Endodermal cell (in vitro differentiated cells): ENCODE results near the gene CCDC34. TPM values are rescaled to one million over a fixed set of nuclear protein-coding genes. Genes with fewer than 3 reads are reported as not detected.
A peak's percentile ranks its signal among the peaks of the same experiment; 100 is the strongest.

Source experiments
- DNase-seq: peaks from one replicate; pipeline ENCODE4 v3.0.0-alpha.2; 2017
- H3K27ac ChIP-seq: 2 replicates; pipeline ENCODE4 v1.5.1; 2013; ENCODE audit warnings: mild to moderate bottlenecking, low read depth, low read length, moderate library complexity
- H3K27me3 ChIP-seq: 2 replicates; pipeline ENCODE4 v1.6.1; 2013; ENCODE audit warnings: mild to moderate bottlenecking, low read length, moderate library complexity; ENCODE audit not compliant: insufficient read depth, control insufficient read depth, poor library complexity, severe bottlenecking
- H3K36me3 ChIP-seq: 2 replicates; pipeline ENCODE4 v1.7.0; 2013; ENCODE audit warnings: mild to moderate bottlenecking, low read length, moderate library complexity; ENCODE audit not compliant: control insufficient read depth, insufficient read depth
- H3K4me1 ChIP-seq: one replicate; pipeline ENCODE4 v1.7.0; 2013; ENCODE audit warnings: low read length; ENCODE audit not compliant: control insufficient read depth, insufficient read depth
- H3K4me3 ChIP-seq: 2 replicates; pipeline ENCODE4 v1.5.1; 2013; ENCODE audit warnings: mild to moderate bottlenecking, low read length, moderate library complexity
- H3K9ac ChIP-seq: 2 replicates; pipeline ENCODE4 v1.6.1; 2013; ENCODE audit warnings: mild to moderate bottlenecking, low read length, moderate library complexity; ENCODE audit not compliant: poor library complexity, severe bottlenecking; ENCODE audit errors: extremely low read depth
- H3K9me3 ChIP-seq: 2 replicates; pipeline ENCODE4 v1.6.1; 2013; ENCODE audit warnings: mild to moderate bottlenecking, low read length, moderate library complexity; ENCODE audit not compliant: control insufficient read depth
- H3K27ac Mint-ChIP-seq: 2 replicates; pipeline ENCODE4 v1.8.0; 2020; ENCODE audit warnings: mixed read lengths
- H3K27me3 Mint-ChIP-seq: 2 replicates; pipeline ENCODE4 v1.8.0; 2021; ENCODE audit warnings: mild to moderate bottlenecking, mixed read lengths; ENCODE audit not compliant: insufficient read depth
- H3K36me3 Mint-ChIP-seq: 2 replicates; pipeline ENCODE4 v1.8.0; 2020; ENCODE audit warnings: low read depth, mixed read lengths
- H3K4me1 Mint-ChIP-seq: 2 replicates; pipeline ENCODE4 v1.8.0; 2020; ENCODE audit warnings: mixed read lengths
- H3K4me3 Mint-ChIP-seq: 2 replicates; pipeline ENCODE4 v1.8.0; 2020; ENCODE audit warnings: mild to moderate bottlenecking, moderate library complexity, mixed read lengths
- H3K9me3 Mint-ChIP-seq: 2 replicates; pipeline ENCODE4 v1.8.0; 2020; ENCODE audit warnings: mild to moderate bottlenecking, mixed read lengths
- CTCF ChIP-seq: fragments of 200-600 bp; sonication (generic); conservative IDR thresholded peaks from 2 replicates; pipeline ENCODE4 v1.5.0; 2021; ENCODE audit warnings: antibody characterized with exemption, mild to moderate bottlenecking
- WGBS, 2 experiments: methylation state at CpG; one replicate each; pipeline versions ENCODE4 v1.1.5 to v1.1.7; 2013; ENCODE audit warnings: missing lambda C conversion rate in 2 of 2, mixed read lengths in 1 of 2; ENCODE audit not compliant: insufficient coverage in 1 of 2, insufficient read length in 1 of 2; 5-methylcytosine and 5-hydroxymethylcytosine counted together
- total RNA-seq, 2 donors: library from RNA; stranded (reverse); fragmentation: NEBNext Ultra II Directional in 1 of 2; extraction: Animal tissue kit (Norgen Biotek cat#: 25700) in 1 of 2; gene quantifications; 2 replicates in 1 of 2; 3 replicates in 1 of 2; pipeline ENCODE4 v1.2.1, GENCODE V29; 2021

The CCDC34 gene
- total RNA-seq, 2 donors from 2014 or later = 26.2 to 38.1 TPM

GRCh38 chr11:27363576-27364117, 632 bp upstream of the CCDC34 start:
- Mint-ChIP-seq H3K27me3 (no peaks in the 10 kb centered on the region), H3K4me3 (peak overlapping the region; percentile 93), H3K27ac (peak overlapping the region; percentile 92), H3K9me3 (no peaks in the 10 kb centered on the region), H3K4me1 (peaks cover 36% of the 10 kb centered on the region), H3K36me3 (peaks cover 14% of the 10 kb centered on the region)
- WGBS, 2 experiments = 62 to 66% methylated on average over 9 to 13 of the region's 13 CpGs
- no peak for DNase-seq
- H3K27ac ChIP-seq = peak overlapping the region; percentile 27
- H3K9me3 ChIP-seq = no peaks in the 10 kb centered on the region
- peak overlapping the region; percentile 81 for H3K9ac ChIP-seq
- peaks cover 29% of the 10 kb centered on the region for H3K36me3 ChIP-seq
- no peak for TF ChIP-seq CTCF
- peaks cover 8% of the 10 kb centered on the region for H3K4me1 ChIP-seq
- no peaks in the 10 kb centered on the region for H3K27me3 ChIP-seq
- peak overlapping the region; percentile 88 for H3K4me3 ChIP-seq

- Mint-ChIP-seq H3K27ac (no peak overlapping the region), H3K27me3 (no peaks in the 10 kb centered on the region), H3K9me3 (no peaks in the 10 kb centered on the region), H3K36me3 (peaks cover 4% of the 10 kb centered on the region), H3K4me3 (peak overlapping the region; percentile 93), H3K4me1 (peaks cover 36% of the 10 kb centered on the region)
- 88 to 95% methylated on average over 6 to 8 of the region's 8 CpGs for WGBS, 2 experiments
- no peaks in the 10 kb centered on the region for H3K9me3 ChIP-seq
- TF ChIP-seq CTCF = no peak
- no peak overlapping the region for H3K9ac ChIP-seq
- no peak for DNase-seq
- no peaks in the 10 kb centered on the region for H3K27me3 ChIP-seq
- H3K36me3 ChIP-seq = peaks cover 12% of the 10 kb centered on the region
- no peak overlapping the region for H3K27ac ChIP-seq
- H3K4me3 ChIP-seq = peak overlapping the region; percentile 88
- peaks cover 8% of the 10 kb centered on the region for H3K4me1 ChIP-seq
These were observed 1.2 kb downstream of the CCDC34 start for GRCh38 chr11:27361649-27362431.

- Mint-ChIP-seq H3K27me3 (no peaks in the 10 kb centered on the region), H3K9me3 (no peaks in the 10 kb centered on the region), H3K27ac (no peak overlapping the region), H3K36me3 (peaks cover 7% of the 10 kb centered on the region), H3K4me3 (no peak overlapping the region), H3K4me1 (peaks cover 29% of the 10 kb centered on the region)
- DNase-seq = no peak
- Histone ChIP-seq H3K27ac (no peak overlapping the region), H3K36me3 (peaks cover 4% of the 10 kb centered on the region), H3K4me3 (no peak overlapping the region), H3K9ac (no peak overlapping the region), H3K9me3 (no peaks in the 10 kb centered on the region), H3K27me3 (no peaks in the 10 kb centered on the region), H3K4me1 (peaks cover 4% of the 10 kb centered on the region)
- no peak for TF ChIP-seq CTCF
- 93% methylated on average over 1 of the region's 1 CpG; no CpG with 5 or more reads in 1 of the 2 experiments for WGBS, 2 experiments
These were observed 4.7 kb downstream of the CCDC34 start for GRCh38 chr11:27358296-27358695.
